Measurements from ENCODE around the gene NUDT19. TPM values are rescaled to one million over a fixed set of nuclear protein-coding genes. Genes with fewer than 3 reads are reported as not detected.
A peak's percentile ranks its signal among the peaks of the same experiment; 100 is the strongest.
"Not testable (repeated sequence)": the region's sequence is repeated elsewhere in the genome, so short reads cannot be mapped to it uniquely, and the experiment has no call there.

Gene NUDT19
- total RNA-seq, 1 donor from 2014 or later: 4.1 TPM

DNA sequence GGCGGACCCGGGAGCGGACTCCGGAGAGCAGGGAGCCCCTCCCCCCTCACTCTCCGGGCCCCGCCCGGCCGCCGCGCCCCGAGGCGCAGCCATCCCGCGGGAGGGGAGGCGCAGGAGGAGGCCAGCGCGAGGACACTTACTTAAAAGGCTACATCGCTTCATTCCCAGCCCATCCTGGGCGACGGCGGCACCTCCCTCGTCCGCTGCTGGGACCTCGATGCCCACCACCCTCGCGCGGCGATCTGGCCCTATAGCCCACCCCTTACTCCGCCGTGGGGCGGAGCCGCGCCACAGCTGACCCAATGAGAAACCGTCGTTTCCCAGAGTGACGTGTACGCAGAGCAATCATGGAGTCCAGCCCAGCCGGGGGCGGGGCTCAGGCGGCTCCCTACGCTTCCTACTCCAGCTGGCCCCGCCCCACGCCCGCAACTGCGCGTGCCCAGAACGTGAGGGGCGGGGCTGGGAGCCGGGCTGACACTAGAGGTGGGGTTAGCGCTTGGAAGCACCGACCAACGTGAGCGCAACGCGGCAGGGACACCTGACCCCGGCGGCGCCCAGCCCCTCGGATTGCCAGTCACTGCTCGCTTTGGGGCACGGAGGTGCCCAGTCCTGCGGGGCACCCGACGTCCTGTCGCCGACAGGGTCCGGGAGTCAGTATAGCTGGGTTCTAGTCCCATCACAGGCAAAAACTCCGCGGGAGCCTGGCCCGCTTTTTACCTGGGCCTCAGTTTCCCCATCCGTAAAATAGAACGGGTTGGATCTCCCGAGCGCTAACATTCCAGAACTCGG, 16.5 kb upstream of the NUDT19 start, which contains the start of gene ANKRD27:
TSS of gene ANKRD27 (minus strand) at position 250 of the 789 bp plus-strand sequence. CDS start 16,165 bp downstream, outside the sequence.
- peak; percentile 99 for DNase-seq (ENCODE audit: low spot score)

GRCh38 chr19:32675720-32676185, 15.9 kb upstream of the NUDT19 start, which contains the start of gene RGS9BP:
RGS9BP (plus strand) TSS chr19:32675848; CDS start chr19:32676264, 416 bp downstream.
- DNase-seq (ENCODE audit: low spot score): peak; percentile 51

- DNase-seq (ENCODE audit: low spot score): no peak
Measured at GRCh38 chr19:32676186-32676894, 15.3 kb upstream of the NUDT19 start.

DNA sequence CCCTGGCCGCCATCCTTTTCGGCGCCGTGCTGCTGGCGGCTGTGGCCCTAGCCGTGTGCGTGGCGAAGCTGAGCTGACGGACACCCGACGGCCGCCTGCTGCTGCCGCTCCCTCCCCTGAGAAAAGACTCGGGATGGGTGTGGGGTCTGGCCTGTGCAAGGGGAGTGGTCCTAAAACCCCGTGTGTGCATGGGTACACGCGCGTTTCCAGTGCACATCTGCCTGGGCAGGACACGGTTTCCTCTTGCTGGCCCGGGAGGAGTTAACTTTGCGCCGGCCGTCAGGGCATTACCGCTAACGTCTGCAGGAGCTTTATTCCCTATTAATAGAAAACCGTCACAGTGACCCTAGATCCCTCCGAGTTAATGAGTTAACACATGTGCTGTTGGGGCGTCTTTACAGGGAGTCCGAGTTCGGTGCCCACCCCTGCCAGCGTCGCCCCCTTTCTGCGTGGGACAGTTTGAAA, 14.7 kb upstream of the NUDT19 start:
- no peak for DNase-seq (ENCODE audit: low spot score)

DNA sequence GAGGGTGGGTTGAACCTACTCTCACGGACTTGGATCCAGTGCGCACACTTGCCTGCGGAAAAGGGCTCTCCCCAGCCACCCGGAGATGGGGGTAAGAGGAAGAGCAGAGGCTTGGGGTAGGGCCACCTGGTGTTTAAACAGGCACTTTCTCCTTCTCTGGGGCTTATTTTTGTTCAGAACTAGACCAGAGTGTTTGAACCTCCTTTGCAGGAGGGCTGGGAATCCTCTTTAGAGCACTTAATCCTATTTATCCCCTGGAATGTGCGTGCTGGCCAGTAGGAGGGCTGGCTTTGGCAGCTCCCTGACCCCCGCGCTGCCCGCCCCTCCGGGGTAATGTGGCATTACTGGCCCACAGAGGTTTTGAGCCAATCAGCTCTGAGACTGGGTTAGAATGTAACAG, 14.0 kb upstream of the NUDT19 start:
- DNase-seq (ENCODE audit: low spot score): peak; percentile 84

DNA sequence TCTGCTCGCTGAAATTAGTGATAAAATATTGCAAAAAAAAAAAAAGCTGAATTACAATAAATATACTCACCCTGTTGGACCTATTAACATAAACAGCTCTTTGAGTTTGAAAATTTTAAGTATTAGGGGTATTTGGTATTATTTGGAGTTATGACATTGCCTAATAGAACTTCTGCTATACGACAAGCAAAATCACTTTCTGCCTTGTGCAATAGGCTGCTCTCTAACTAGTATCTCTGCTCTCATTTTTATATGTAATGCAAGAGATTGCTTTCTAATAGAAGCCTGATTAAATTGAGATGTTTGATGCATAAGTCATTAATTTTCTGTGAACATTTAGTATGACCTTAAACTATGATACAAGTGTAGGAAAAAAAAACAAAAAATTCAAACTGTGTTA, 10.6 kb upstream of the NUDT19 start:
- no peak for DNase-seq (ENCODE audit: low spot score)

- DNase-seq (ENCODE audit: low spot score): no peak
Measured at GRCh38 chr19:32682317-32682716, 9.3 kb upstream of the NUDT19 start.

DNA sequence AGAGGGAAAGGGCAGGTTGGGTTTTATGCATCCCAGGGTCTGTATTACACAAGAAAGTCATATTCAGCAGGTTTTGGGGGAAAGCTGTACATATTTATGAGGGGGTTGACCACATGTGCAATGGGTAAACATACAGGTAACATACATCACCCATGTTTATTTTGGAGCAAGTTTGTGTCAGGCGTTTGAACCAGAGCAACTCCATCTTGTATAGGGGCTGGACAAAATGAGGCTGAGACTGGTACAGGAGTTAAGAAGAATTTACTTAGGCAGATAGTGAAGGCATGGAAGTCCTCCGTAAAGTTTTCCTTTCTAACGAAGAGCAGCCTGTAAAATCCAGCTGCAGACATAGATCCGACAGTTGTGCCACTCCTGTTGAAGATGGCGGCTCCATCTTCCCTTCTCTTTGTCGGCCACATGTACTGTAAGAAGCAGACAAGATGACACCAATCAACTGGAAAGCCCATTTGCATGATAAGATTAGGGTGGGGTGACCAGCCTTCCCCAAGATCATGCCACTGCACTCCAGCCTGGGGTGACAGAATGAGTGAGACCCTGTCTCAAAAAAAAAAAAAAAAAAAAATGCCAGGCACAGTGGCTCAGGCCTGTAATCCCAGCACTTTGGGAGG, 4.7 kb upstream of the NUDT19 start:
- no peak for DNase-seq (ENCODE audit: low spot score)

GRCh38 chr19:32687681-32688080, 3.9 kb upstream of the NUDT19 start:
- DNase-seq (ENCODE audit: low spot score): no peak

DNA sequence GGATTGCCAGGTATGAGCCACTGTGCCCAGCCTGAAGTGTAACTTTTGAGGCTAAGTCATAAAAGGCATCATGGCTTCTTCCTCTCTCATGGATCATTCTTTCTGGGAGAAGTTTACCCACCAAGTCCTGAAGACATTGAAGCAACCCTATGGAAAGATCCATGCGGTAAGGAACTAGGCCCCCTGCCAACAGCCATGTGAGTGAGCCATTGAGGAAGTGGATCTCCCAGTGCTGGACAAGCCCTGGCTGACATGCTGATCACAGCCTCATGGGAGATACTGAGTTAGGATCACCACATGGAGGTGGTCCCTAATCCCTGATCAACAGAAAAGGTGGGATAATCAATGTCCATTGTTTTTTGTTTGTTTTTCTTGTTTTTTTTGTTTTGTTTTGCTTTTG, 3.3 kb upstream of the NUDT19 start:
- DNase-seq (ENCODE audit: low spot score): no peak

- peak; percentile 73 for DNase-seq (ENCODE audit: low spot score)
Measured at GRCh38 chr19:32691952-32692726, 518 bp downstream of the NUDT19 start.

DNA sequence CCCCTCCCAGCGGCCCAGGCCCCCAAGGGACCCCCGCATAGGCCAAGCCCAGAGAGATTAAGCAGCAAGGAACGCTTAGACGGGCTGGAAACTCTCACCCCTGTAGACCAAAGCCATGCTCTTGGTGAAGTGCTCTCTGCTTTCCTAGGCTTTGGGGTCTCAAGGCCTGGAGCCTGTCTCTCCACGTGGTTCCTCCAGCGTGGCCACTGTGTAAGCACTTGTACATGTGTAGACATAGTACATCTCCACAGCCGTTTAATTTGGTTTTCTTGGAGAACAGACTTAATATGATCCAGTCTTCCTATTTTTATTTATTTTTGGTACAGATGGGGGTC, 1.1 kb downstream of the NUDT19 start:
- no peak for DNase-seq (ENCODE audit: low spot score)

- not testable (repeated sequence) for DNase-seq (ENCODE audit: low spot score)
Measured at GRCh38 chr19:32693151-32694108, 1.8 kb downstream of the NUDT19 start.

DNA sequence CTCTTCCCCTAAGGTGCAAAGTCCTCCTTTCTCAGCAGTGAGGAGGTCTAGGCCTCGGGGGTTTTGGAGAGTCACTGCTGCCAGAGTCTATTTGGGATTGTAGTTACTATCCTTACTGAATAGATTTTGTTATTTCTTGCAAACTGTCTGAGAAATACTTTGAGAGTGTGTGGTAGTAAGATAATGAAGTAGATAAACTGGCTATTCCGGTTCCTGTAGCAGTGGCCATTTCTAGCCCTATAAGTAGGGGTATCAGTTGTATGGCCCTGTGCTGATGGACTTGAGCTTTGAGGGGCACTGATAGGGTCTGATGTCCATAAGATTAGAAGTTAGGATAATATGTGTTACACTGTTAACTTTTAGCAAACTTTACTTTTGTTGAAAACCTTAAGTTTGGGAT, 2.7 kb downstream of the NUDT19 start:
- DNase-seq (ENCODE audit: low spot score): not testable (repeated sequence)

- not testable (repeated sequence) for DNase-seq (ENCODE audit: low spot score)
Measured at GRCh38 chr19:32694851-32695250, 3.2 kb downstream of the NUDT19 start.

- DNase-seq (ENCODE audit: low spot score): not testable (repeated sequence)
Measured at GRCh38 chr19:32695506-32695905, 3.9 kb downstream of the NUDT19 start.

DNA sequence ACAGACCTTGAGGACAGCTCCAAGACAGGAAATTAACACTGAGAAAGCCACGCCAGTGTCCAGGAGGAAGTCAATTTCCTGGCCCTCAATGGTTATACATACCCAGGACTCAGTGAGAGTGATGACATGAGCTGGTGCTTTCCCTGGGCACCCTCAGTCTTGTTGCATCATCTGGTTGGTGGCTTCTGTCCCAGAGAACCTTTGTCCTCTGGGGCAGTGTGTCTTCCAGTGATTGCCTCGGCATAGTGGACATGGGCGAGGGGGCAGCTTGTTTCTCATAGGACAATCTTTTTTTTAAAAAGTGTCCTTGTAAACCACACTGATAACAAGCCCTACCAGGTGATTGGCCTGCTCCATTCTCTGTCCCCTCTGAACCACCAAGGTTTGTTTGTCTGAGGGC, 5.2 kb downstream of the NUDT19 start:
- DNase-seq (ENCODE audit: low spot score): not testable (repeated sequence)

GRCh38 chr19:32700129-32700528, 8.5 kb downstream of the NUDT19 start:
- DNase-seq (ENCODE audit: low spot score): not testable (repeated sequence)

- no peak for DNase-seq (ENCODE audit: low spot score)
Measured at GRCh38 chr19:32702010-32702409, 10.4 kb downstream of the NUDT19 start.

- not testable (repeated sequence) for DNase-seq (ENCODE audit: low spot score)
Measured at GRCh38 chr19:32704006-32704405, 12.4 kb downstream of the NUDT19 start.
